ENCODE results near the gene POMGNT1. TPM values are rescaled to one million over a fixed set of nuclear protein-coding genes. Genes with fewer than 3 reads are reported as not detected.
"Not testable (repeated sequence)": the region's sequence is repeated elsewhere in the genome, so short reads cannot be mapped to it uniquely, and the experiment has no call there.

POMGNT1 gene
- total RNA-seq, result 10 to 100 TPM; 34.3 to 38.8 TPM

GRCh38 chr1:46197964-46198811 is at the start of gene POMGNT1:
Gene POMGNT1, minus strand, starts transcription at chr1:46198434. Its CDS starts 613 bp downstream, at chr1:46197821.
- no peaks in the 10 kb centered on the region for H3K27me3 Mint-ChIP-seq
- no peaks in the 10 kb centered on the region for H3K9me3 Mint-ChIP-seq
- H3K27ac Mint-ChIP-seq, result peak within 1 kb of the TSS; percentile 77
- peak within 1 kb of the TSS; percentile 86 for H3K4me3 Mint-ChIP-seq
- peaks cover 1% of the 10 kb centered on the region for H3K36me3 Mint-ChIP-seq
- DNase-seq, result peak; percentile 88
- peaks cover 26% of the 10 kb centered on the region for H3K4me1 Mint-ChIP-seq

- Mint-ChIP-seq H3K4me1 (peaks cover 32% of the 10 kb centered on the region), H3K4me3 (peak within 1 kb of the TSS; percentile 97), H3K27ac (peak within 1 kb of the TSS; percentile 99), H3K9me3 (no peaks in the 10 kb centered on the region), H3K27me3 (no peaks in the 10 kb centered on the region), H3K36me3 (peaks cover 37% of the 10 kb centered on the region)
- DNase-seq, result peak; percentile 98
These were observed 49.3 kb upstream of the POMGNT1 start, which contains the start of gene RAD54L for GRCh38 chr1:46247436-46248121. Gene RAD54L, plus strand, starts transcription at chr1:46247763. Its CDS starts 643 bp downstream, at chr1:46248406.

GRCh38 chr1:46246548-46247435 is 48.6 kb upstream of the POMGNT1 start:
- Mint-ChIP-seq H3K9me3 (no peaks in the 10 kb centered on the region), H3K27me3 (no peaks in the 10 kb centered on the region), H3K4me3 (peak overlapping the region; percentile 97), H3K36me3 (peaks cover 29% of the 10 kb centered on the region), H3K4me1 (peaks cover 30% of the 10 kb centered on the region), H3K27ac (peak overlapping the region; percentile 99)
- DNase-seq, result peak; percentile 81

- H3K9me3 Mint-ChIP-seq, result not testable (repeated sequence)
- Mint-ChIP-seq H3K4me3 (peak overlapping the region; percentile 97), H3K27ac (peak overlapping the region; percentile 99)
These were observed 47.9 kb upstream of the POMGNT1 start for GRCh38 chr1:46246136-46246535.

GRCh38 chr1:46244656-46245371 is 46.6 kb upstream of the POMGNT1 start:
- H3K9me3 Mint-ChIP-seq, result no peaks in the 10 kb centered on the region
- no peak overlapping the region for H3K4me3 Mint-ChIP-seq
- H3K36me3 Mint-ChIP-seq, result peaks cover 17% of the 10 kb centered on the region
- no peaks in the 10 kb centered on the region for H3K27me3 Mint-ChIP-seq
- peaks cover 29% of the 10 kb centered on the region for H3K4me1 Mint-ChIP-seq
- H3K27ac Mint-ChIP-seq, result no peak overlapping the region
- no peak for DNase-seq

More at GRCh38 chr1:46246136-46246535, 47.9 kb upstream of the POMGNT1 start:
- peaks cover 25% of the 10 kb centered on the region for H3K36me3 Mint-ChIP-seq
- H3K27me3 Mint-ChIP-seq, DNase-seq: not testable (repeated sequence)
- H3K4me1 Mint-ChIP-seq, result peaks cover 30% of the 10 kb centered on the region

GRCh38 chr1:46243831-46244230 is 45.6 kb upstream of the POMGNT1 start:
- H3K9me3 Mint-ChIP-seq, DNase-seq, H3K27me3 Mint-ChIP-seq, H3K4me3 Mint-ChIP-seq, H3K36me3 Mint-ChIP-seq, H3K27ac Mint-ChIP-seq: not testable (repeated sequence)
- peaks cover 19% of the 10 kb centered on the region for H3K4me1 Mint-ChIP-seq

- no peak for DNase-seq
- H3K4me3 Mint-ChIP-seq, result no peak overlapping the region
- H3K27me3 Mint-ChIP-seq, result peaks cover 3% of the 10 kb centered on the region
- H3K27ac Mint-ChIP-seq, result no peak overlapping the region
- H3K36me3 Mint-ChIP-seq, result no peaks in the 10 kb centered on the region
- peaks cover 14% of the 10 kb centered on the region for H3K4me1 Mint-ChIP-seq
- peaks cover 9% of the 10 kb centered on the region for H3K9me3 Mint-ChIP-seq
These were observed 44.7 kb upstream of the POMGNT1 start for GRCh38 chr1:46242918-46243317.

GRCh38 chr1:46241733-46242132 is 43.5 kb upstream of the POMGNT1 start:
- peaks cover 11% of the 10 kb centered on the region for H3K9me3 Mint-ChIP-seq
- not testable (repeated sequence) for H3K36me3 Mint-ChIP-seq, H3K27me3 Mint-ChIP-seq, DNase-seq, H3K4me3 Mint-ChIP-seq, H3K27ac Mint-ChIP-seq
- H3K4me1 Mint-ChIP-seq, result peaks cover 10% of the 10 kb centered on the region

GRCh38 chr1:46238865-46239264 is 40.6 kb upstream of the POMGNT1 start:
- not testable (repeated sequence) for H3K27me3 Mint-ChIP-seq

GRCh38 chr1:46236882-46237281 is 38.6 kb upstream of the POMGNT1 start:
- peaks cover 11% of the 10 kb centered on the region for H3K9me3 Mint-ChIP-seq
- H3K4me3 Mint-ChIP-seq, result no peak overlapping the region
- H3K27me3 Mint-ChIP-seq, result peaks cover 3% of the 10 kb centered on the region
- DNase-seq, result no peak
- H3K36me3 Mint-ChIP-seq, result no peaks in the 10 kb centered on the region
- no peaks in the 10 kb centered on the region for H3K4me1 Mint-ChIP-seq
- H3K27ac Mint-ChIP-seq, result no peak overlapping the region

More at GRCh38 chr1:46238865-46239264, 40.6 kb upstream of the POMGNT1 start:
- H3K9me3 Mint-ChIP-seq, result peaks cover 11% of the 10 kb centered on the region
- DNase-seq, H3K4me3 Mint-ChIP-seq, H3K36me3 Mint-ChIP-seq, H3K4me1 Mint-ChIP-seq, H3K27ac Mint-ChIP-seq: not testable (repeated sequence)

GRCh38 chr1:46231231-46231630 is 33.0 kb upstream of the POMGNT1 start:
- not testable (repeated sequence) for H3K36me3 Mint-ChIP-seq, H3K4me3 Mint-ChIP-seq, H3K27ac Mint-ChIP-seq, H3K9me3 Mint-ChIP-seq, DNase-seq, H3K4me1 Mint-ChIP-seq, H3K27me3 Mint-ChIP-seq

GRCh38 chr1:46224966-46225365 is 26.7 kb upstream of the POMGNT1 start:
- Mint-ChIP-seq H3K4me3 (no peak overlapping the region), H3K27ac (no peak overlapping the region), H3K27me3 (no peaks in the 10 kb centered on the region), H3K36me3 (no peaks in the 10 kb centered on the region), H3K4me1 (peaks cover 6% of the 10 kb centered on the region), H3K9me3 (no peaks in the 10 kb centered on the region)
- no peak for DNase-seq

- peak; percentile 48 for DNase-seq
- H3K4me3 Mint-ChIP-seq, result no peak overlapping the region
- peaks cover 4% of the 10 kb centered on the region for H3K4me1 Mint-ChIP-seq
- no peaks in the 10 kb centered on the region for H3K27me3 Mint-ChIP-seq
- H3K9me3 Mint-ChIP-seq, result no peaks in the 10 kb centered on the region
- no peaks in the 10 kb centered on the region for H3K36me3 Mint-ChIP-seq
- no peak overlapping the region for H3K27ac Mint-ChIP-seq
These were observed 25.3 kb upstream of the POMGNT1 start for GRCh38 chr1:46223472-46223943.

- H3K36me3 Mint-ChIP-seq, H3K4me3 Mint-ChIP-seq, H3K27me3 Mint-ChIP-seq, H3K9me3 Mint-ChIP-seq, DNase-seq, H3K27ac Mint-ChIP-seq, H3K4me1 Mint-ChIP-seq: not testable (repeated sequence)
These were observed 24.8 kb upstream of the POMGNT1 start for GRCh38 chr1:46223055-46223454.

All from activated naive CD8-positive, alpha-beta T cell treated with anti-CD3 and anti-CD28 coated beads for 36 hours (primary cell).